HG02798 (cell line): ENCODE data around the gene PPFIA2.

Experiments
- ATAC-seq: cut with Tn5 transposase; IDR thresholded peaks from one replicate; pipeline ENCODE4 v1.9.1; 2021; ENCODE audit warnings: mild to moderate bottlenecking; ENCODE audit not compliant: unreplicated experiment, poor library complexity

Gene PPFIA2

DNA sequence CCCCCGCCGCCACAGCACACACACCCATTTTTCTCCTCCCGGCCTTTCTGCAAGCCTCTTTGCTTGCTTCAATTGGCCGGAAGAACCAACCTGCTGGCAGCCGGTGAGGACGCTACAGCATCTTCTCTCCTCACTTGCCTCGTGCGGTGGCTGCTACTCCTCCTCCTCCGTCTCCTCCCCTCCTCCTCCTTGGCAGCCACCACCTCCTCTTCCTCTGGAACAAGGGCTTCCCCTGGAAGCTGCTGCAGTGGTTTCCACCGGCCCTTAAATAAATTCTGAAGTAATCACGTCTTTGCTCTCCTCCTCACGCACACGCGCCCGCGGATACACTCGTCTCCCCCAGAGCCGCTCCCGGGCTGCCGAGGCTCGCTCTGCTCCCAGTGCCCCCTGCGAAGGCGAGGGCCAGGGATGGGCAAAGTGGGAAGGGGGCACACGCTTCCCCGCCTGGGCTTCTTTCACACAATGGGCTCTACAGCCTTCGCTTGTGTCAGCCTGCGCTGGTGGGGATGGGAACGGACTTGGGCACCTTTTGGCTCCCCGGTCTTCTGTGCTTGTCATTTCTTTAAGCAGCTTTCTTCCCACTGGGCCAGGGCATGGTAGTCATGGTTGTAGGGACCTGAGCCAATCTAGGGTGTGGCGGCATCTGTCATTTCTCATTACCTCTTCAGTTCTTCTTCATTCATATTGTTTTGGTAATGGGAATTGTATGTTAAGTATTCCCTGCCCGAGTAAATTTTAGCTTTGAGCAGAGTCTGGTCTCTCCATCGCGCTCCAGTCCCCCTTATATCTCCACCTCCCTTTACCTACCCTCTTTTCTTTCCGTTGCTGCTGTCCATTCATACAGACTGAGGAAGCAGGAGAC, at the start of gene PPFIA2:
Gene PPFIA2 (minus strand): TSS at position 161 of the 862 bp plus-strand sequence.
- ATAC-seq, result no peak

DNA sequence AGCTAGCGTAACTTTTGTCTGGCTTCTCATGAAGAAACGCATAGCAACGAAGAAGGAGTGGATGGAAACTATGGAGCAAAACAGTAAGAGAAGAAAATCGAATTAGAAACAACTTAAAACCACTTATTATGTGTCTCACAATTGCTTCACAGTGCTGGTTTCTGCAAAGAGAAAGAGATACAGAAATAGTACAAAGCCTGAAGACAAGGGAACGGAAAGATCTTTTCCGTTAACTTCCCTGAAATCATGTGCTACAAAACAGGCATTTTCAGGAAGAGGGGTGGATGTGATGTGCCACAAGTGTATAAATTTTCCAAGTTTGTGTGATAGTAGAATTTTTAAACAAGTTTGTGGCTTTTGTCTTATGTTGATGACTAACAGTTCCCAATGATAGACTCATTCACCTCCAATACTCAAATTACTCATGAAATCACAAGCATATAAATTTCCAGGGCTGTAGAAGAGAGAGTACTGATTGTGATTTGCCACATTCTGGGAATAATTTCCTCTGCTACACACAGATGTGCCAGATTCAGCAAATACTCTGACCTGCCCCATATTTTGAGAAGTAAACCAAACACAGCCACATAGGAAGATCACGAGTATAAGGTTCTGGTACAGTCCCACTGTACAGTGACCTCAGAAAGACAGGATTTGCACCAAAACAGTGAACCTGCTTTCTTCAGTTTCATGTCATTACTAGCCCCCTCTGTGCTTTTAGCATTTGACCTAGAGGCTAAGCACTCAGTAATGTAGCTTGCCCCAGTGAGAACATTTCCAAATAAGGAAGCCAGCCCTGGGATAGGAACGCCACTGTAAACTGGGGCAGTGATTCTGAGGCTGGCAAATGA, 41.4 kb upstream of the PPFIA2 start:
- no peak for ATAC-seq

DNA sequence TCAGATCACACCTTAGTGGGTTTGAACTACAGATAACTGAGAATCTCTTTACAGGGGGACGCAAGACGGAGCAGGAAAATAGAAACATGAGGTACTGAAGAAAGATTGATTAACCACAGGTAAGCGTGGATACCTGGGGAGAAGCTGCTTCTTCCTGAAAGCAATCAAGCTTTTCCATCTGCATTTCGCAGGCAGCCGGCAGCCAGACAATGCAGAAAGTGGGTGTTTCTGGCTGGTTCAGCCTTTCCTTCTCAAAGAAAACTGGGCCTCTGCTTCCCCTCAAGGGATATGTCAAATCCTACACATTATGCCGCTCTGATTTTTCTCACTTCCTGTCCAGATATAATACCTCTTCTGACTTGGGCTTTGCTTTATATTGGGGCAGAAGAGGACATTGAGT, 39.1 kb upstream of the PPFIA2 start:
- ATAC-seq, result no peak

DNA sequence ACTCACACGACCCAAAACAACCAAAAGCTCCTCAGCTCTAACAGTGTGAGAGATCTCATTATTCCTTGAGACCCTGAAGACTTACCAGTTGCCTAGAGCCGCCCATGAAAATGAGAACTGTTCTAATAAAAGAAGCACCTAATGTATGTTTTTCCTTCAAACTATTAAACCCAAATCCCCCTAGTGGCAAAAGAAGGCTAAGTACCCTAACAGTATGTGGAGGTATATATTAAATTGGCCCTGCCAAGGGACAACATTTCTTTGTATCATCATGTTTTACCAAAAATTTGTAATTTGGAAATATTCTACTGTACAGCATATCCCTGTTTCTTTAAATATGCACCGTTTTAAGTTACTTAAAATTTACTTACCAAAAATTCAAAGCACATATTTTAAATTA, 38.0 kb upstream of the PPFIA2 start:
- no peak for ATAC-seq

DNA sequence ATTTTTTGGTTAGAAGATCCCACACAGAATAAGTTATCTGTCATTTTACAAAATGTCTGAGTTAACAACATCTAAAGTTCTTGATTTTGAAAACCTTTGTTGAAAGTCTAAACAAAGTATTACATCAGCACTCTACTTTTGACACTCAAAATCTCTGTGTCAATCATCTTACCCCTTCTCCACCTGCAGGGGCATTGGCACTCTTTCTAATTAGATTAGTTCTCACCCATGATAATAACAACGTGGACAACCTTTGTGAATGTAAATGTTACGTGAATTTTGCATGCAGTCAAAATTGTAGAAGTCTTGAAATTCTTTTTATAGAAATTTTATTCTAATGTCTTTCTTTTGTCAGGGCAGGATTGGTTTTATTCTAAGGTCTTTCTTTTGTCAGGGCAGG, 33.5 kb upstream of the PPFIA2 start:
- ATAC-seq, result no peak

DNA sequence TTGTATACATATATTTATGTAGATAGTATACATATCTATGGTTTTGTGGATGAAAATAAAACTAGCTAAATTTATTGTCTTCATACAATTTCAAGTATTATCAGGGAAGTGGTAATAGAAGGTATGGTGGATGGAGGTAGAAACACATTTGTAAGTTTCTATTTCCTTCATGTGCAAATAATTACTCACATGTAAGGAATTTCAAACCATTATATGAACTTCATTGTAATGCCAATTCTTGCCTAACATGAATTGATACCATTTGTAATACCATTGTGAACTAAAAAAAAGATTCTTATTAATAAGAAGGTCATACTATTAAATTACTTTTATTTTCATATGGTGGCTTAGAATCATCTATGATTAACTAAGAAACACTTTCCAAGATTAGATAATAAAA, 20.1 kb upstream of the PPFIA2 start:
- no peak for ATAC-seq

DNA sequence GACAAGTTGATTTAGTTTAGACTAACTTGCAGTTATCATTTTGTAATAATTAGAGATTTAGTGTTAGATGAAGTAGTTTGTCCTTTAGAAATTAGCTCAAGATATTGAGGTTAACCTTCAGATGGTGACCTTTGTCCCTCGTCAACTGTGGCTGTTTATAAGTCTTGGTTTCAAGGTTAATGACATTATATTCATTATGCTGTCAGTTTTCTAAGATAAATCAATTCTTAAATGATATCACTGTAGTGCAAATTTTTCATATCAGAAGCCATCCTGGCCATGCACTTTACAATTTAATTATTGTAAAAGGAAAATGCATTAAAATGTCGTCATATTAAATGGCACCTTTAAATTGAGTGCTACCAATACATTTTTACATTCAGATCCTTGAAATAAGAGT, 19.6 kb upstream of the PPFIA2 start:
- no peak for ATAC-seq

DNA sequence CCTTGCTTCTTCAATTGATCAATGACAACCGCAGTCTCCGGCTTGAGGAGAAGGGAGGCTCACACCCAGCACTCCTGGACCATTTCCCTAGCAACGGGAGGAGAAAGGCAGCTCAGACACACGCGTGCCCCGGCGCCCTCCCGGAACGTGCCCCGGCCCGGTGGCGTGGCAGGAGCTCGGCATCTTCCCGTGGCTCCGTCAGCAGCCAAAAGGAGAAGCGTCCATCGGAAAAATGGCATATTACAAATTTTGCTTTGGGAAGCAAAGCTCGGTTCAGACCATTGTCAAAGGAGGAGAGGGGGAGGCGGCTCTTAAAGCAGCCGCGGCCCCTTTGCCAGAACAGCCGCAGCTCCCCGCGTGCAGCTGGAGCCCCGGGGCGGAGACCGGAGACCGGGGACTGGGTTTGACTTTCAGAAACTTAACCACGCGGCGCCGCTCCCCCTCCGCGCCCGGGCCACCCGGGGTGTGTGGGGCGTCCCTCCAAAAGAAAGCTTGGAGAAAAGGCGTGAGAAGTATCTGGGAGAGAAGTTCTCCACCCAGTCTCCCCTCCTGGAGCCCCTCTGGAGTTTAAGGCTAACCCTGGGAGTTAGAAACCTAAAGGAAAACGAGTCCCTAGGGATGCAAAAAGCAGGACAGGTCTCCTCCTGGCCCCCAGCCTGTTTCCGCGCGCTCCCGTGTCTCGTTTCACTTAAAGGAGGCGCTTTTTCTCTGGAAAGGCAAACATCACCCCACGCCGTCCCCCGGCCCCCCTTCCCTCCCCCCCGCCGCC, 545 bp downstream of the PPFIA2 start:
- peak; percentile 38 for ATAC-seq

DNA sequence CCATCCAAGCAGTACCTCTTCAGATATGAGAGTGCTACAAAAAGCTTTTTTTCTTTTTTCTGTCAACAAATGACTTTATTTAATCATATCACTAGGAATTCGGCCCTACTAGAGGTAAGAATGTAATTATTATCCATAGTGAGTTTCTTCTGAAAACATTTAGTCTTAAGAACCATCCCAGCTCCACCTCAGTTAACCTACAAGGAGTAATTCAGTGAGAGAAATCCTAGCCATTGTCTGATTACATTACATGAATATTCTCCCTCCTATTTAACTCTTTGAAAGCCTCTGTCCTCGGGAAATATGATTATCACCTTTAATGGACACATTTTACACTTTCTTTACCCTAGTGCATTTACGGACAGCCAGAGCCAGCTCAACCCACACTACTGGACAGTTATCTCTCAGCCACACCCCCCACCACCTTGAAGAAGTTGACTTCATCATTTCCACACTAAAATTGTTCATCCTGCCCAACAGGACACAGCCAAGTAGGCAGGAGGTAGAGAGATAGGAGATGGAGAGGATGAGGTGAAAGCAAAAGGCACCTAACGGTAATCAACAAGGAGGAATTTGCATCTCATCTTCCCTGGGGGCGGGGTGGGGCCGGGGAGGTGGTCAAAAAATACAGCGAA, 1.3 kb downstream of the PPFIA2 start:
- no peak for ATAC-seq

DNA sequence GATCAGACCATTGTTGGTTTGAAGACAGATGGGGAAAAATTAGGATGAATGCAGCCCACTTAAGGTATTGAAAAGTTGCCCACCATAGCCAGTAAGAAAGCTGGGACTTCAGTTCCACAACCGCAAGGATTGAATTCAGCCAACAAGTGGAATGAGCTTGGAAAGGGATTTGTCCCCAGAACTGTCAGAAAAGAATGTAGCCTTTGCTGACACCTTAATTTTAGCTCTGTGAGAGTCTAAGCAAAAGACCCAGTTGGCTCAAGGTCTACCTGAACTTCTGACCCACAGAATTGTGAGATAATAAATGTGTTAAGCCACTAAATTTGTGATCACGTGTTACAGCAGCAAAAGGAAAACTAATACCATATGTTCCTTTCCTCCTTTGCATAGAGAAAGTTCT, 29.4 kb downstream of the PPFIA2 start:
- ATAC-seq, result no peak

DNA sequence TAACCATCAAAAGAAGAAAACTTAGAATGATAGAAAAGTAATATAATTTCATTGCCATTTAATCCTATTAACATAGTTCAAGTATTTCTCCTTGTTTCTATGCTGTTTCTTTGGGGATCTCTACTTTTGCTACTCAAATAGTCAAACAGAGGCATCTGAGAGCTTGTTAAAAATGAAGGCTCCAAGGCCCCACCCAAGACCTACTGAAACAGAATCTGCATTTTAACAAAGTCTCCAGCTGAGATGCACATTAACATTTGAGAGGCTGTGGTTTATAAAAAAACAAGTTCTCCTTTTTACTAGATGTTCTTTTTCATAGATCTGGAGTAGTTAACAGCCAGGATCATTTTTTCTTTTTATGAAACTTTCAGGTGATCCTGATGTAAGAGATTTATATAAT, 31.8 kb downstream of the PPFIA2 start:
- ATAC-seq, result no peak

DNA sequence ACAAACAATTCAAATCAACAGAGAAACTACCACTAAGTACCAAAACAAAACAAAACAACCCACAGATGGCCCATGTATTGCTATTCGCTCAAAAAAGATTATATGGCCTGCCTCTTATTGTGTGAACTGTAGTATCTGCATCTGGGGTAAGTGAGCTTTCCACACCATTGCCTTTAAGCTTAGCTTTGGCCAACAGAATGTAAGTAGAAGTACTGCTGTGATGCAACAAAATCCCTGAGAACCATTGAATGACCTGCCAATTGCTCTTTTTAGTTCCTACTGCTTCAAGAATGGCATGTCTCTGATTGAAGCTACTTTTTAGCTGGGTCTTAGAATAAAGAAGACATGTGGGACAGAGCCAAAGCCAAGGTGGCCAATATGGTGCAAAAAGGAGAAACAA, 32.5 kb downstream of the PPFIA2 start:
- no peak for ATAC-seq

DNA sequence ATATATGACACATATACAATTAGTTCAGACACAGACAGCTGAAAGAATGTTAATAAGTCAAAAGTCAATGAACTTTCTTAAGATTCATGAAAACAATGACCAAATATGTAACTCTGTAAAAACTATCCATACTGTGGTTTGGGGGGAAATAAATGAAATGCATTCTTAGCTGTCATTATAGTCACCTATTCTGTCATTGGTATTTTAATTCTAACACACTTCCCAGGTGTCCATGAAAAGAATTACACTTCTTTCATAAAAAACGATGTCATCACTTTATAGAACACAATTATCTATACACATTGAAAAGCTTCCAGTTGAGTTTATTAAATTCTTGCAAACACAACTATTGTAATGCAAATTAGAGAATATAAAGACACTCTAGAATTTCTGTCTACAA, 35.8 kb downstream of the PPFIA2 start:
- ATAC-seq, result no peak

DNA sequence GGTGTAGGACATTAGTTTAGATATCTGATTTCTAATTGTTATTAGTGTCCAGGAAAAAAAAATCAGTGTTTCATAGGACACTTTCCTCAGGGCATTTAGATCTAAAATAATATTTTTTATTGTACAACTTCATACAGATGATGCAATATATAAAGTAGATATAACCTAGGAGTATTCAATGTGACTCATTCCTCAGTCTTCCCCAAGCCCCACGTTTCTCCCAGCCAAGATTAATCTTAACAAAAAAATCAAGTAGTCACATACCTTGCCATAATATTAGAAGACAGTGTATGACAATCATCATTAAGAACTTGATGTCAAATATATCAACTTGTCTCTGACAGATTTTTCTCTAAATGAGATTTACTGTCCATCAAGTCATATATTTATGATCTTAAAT, 37.1 kb downstream of the PPFIA2 start:
- no peak for ATAC-seq

DNA sequence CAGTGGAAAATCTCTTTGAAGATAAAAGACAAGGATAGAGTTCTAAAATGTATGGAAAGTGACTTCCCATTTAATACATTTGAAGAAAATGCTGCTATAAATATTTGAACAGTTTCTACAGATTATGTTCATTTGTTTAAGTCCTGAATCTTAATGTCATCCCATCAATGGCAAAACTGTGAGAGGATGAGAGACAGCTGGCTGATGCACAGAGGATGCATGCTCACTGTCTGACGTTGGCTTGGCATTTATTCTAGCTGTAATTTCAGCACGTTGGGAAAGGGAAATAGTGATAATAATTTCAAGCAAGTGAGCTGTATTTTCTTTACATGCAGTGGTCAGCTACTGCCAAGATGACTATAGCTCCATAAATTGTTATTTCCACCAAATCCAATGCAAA, 40.5 kb downstream of the PPFIA2 start:
- ATAC-seq, result no peak

DNA sequence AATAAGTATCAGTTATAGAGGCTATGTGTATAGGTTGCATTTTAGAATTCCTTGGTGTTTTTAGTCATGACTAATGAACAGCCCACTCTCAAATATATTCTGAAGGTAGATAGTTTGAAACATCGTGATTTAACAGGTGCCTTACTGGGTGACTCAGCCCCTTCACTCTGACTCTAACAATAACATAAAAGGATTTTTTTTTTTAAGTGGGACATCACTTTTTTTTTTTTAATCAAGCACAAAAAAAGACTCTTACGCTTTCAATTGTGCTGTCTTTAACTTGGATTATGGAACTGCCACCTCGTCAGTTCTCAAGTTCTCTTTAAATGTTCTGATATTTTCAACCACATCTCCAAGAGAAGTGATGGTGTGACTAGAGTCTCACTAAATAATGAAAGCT, 46.6 kb downstream of the PPFIA2 start:
- no peak for ATAC-seq

DNA sequence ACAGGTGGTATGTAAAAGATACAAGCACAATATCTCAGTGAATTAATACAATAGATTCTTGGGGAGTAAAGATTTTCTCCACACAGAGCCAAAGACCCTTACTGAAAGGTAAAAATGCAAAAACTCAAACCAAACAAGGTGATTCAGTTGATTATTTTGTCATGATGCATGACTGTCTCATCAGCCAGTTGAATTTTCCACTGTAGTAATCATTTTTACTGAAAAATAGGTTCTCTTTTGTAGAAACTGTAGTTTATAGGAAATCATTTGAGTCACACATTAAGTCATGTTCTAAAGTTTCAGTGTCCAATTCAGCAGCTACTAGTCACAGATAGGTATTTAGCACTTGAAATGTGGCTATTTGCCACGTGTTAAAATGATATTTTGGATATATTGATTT, 53.6 kb downstream of the PPFIA2 start:
- no peak for ATAC-seq

DNA sequence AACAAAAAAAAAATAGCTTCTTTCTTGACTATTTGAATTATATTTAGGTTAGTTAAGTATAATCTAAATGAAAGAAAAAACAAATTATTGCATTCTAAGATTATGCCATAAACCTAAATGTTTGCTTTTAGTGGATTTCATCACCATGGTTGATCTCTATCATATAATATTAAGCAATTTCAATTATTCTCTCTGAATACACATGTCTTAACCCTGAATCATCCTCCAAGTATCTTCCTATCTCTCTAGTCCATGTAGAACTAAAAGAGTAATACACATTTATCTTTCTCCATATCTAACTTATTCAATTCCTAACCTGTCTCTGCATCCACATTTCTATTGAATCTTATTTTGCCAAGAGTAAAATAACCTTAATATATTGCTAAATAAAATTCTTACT, 59.6 kb downstream of the PPFIA2 start:
- ATAC-seq, result no peak

DNA sequence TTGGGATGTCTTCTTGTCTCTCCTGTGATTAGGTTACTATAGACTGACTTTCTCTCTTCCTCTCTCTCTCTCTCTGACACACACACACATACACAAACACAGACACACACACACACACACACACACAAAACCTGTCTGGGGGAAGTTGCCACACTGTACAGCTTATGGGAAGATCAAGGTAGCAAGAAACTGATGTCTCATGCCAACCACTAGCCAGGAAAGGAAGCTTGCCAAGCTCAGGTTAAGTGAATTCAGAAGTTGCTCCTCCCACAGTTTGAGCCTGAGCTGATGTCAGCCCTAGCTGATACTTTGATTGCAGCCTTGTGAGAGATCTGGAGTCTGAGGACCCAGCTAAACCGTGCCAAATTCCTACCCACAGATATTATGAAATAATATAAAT, 67.1 kb downstream of the PPFIA2 start:
- no peak for ATAC-seq

DNA sequence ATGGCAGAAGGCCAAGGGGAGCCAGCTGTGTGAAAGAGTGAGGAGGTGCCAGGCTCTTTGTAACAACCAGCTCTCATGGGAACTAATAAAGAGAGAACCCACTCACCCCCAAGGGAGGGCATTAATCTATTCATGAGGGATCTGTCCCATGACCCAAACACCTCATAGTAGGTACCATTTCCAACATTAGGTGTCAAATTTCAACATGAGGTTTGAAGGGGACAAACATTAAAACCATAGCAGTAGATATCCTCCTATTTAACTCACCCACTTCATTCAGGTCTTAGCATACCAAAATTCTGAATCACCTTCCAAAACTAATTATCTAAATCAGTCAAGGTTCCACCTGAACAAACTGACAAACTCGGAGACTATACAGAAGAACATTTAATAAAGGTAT, 75.3 kb downstream of the PPFIA2 start:
- no peak for ATAC-seq
